HG03097 (cell line): Measurements from ENCODE around the gene INTS4.
A peak's percentile ranks its signal among the peaks of the same experiment; 100 is the strongest.
"Not testable (repeated sequence)": the region's sequence is repeated elsewhere in the genome, so short reads cannot be mapped to it uniquely, and the experiment has no call there.

ENCODE experiments used
- ATAC-seq: cut with Tn5 transposase; IDR thresholded peaks from one replicate; pipeline ENCODE4 v1.9.1; 2021; ENCODE audit not compliant: unreplicated experiment, low FRiP score

INTS4 gene

GRCh38 chr11:77994434-77995362, at the start of gene INTS4:
Gene INTS4 (minus strand): TSS chr11:77994668. CDS start chr11:77994643, 25 bp downstream.
- ATAC-seq, result peak; percentile 95

- ATAC-seq, result no peak
Measured at GRCh38 chr11:78041843-78042440, 47.5 kb upstream of the INTS4 start.

- not testable (repeated sequence) for ATAC-seq
Measured at GRCh38 chr11:78041380-78041719, 46.9 kb upstream of the INTS4 start.

GRCh38 chr11:78040691-78041379, 46.4 kb upstream of the INTS4 start:
- ATAC-seq, result no peak

GRCh38 chr11:78039919-78040671, 45.6 kb upstream of the INTS4 start:
- ATAC-seq, result no peak

- no peak for ATAC-seq
Measured at GRCh38 chr11:78039391-78039918, 45.0 kb upstream of the INTS4 start.

- ATAC-seq, result no peak
Measured at GRCh38 chr11:78038697-78039313, 44.3 kb upstream of the INTS4 start.

GRCh38 chr11:78037825-78038620, 43.6 kb upstream of the INTS4 start:
- ATAC-seq, result no peak

GRCh38 chr11:78037056-78037455, 42.6 kb upstream of the INTS4 start:
- ATAC-seq, result no peak

GRCh38 chr11:78036313-78036712, 41.8 kb upstream of the INTS4 start:
- ATAC-seq, result no peak

GRCh38 chr11:78034623-78035022, 40.2 kb upstream of the INTS4 start:
- no peak for ATAC-seq

GRCh38 chr11:78033040-78033439, 38.6 kb upstream of the INTS4 start:
- ATAC-seq, result no peak

- no peak for ATAC-seq
Measured at GRCh38 chr11:78032090-78032489, 37.6 kb upstream of the INTS4 start.

GRCh38 chr11:78031629-78032028, 37.2 kb upstream of the INTS4 start:
- ATAC-seq, result no peak

GRCh38 chr11:78030429-78031325, 36.2 kb upstream of the INTS4 start:
- ATAC-seq, result no peak

GRCh38 chr11:78028423-78028822, 34.0 kb upstream of the INTS4 start:
- ATAC-seq, result not testable (repeated sequence)

GRCh38 chr11:78027759-78028158, 33.3 kb upstream of the INTS4 start:
- no peak for ATAC-seq

GRCh38 chr11:78025378-78025777, 30.9 kb upstream of the INTS4 start:
- no peak for ATAC-seq
